HepG2 (cell line): ENCODE results near the gene PCSK6.

Experiments
- BRCA1 ChIP-seq: sonication (generic); formaldehyde crosslinking; IDR thresholded peaks from 2 replicates; pipeline ENCODE4 v1.4.0; 2020; ENCODE audit warnings: missing genetic modification reagents
- CCAR2 ChIP-seq: fragments of 200-400 bp; formaldehyde crosslinking; optimal IDR thresholded peaks from 2 replicates; pipeline ENCODE3; 2018; ENCODE audit warnings: low read depth, mild to moderate bottlenecking, low read length, moderate library complexity
- KDM1A ChIP-seq: IDR thresholded peaks from 2 replicates; pipeline ENCODE4 v1.6.1; 2016; ENCODE audit warnings: missing compliant biosample characterization
- MYC ChIP-seq: sonication (generic); formaldehyde crosslinking; IDR thresholded peaks from 2 replicates; pipeline ENCODE4 v1.9.0; 2021; ENCODE audit warnings: missing genetic modification reagents, borderline replicate concordance
- NR2F6 ChIP-seq, 2 experiments: IDR thresholded peaks; 2 replicates each; pipeline ENCODE4 v1.6.1; 2016; ENCODE audit warnings: antibody characterized with exemption in 1 of 2, mild to moderate bottlenecking in 1 of 2
- PCBP2 ChIP-seq: fragments of 200-400 bp; formaldehyde crosslinking; optimal IDR thresholded peaks from 2 replicates; pipeline ENCODE3; 2018; ENCODE audit warnings: low read length, low read depth; ENCODE audit not compliant: poor library complexity, severe bottlenecking
- SMC3 ChIP-seq: IDR thresholded peaks from 2 replicates; pipeline ENCODE4 v1.6.1; 2011; ENCODE audit warnings: low read length, improper control_type of control experiment
- TGIF2 ChIP-seq: IDR thresholded peaks from 2 replicates; pipeline ENCODE4 v1.6.1; 2016; ENCODE audit warnings: control low read depth, missing compliant biosample characterization
- ZNF572 ChIP-seq: sonication (generic); formaldehyde crosslinking; IDR thresholded peaks from 2 replicates; pipeline ENCODE4 v1.5.1; 2020; ENCODE audit warnings: mild to moderate bottlenecking, missing genetic modification reagents
- TF ChIP-seq, protein P1 (sequence below): sonication (generic); formaldehyde crosslinking; IDR thresholded peaks from 2 replicates; pipeline ENCODE4 v1.5.0; 2020; ENCODE audit warnings: mild to moderate bottlenecking, missing genetic modification reagents, moderate library complexity
- TF ChIP-seq, protein P2 (sequence below): sonication (generic); formaldehyde crosslinking; IDR thresholded peaks from 2 replicates; pipeline ENCODE4 v1.8.0; 2022; ENCODE audit warnings: missing genetic modification reagents, mild to moderate bottlenecking, borderline replicate concordance

DNA sequence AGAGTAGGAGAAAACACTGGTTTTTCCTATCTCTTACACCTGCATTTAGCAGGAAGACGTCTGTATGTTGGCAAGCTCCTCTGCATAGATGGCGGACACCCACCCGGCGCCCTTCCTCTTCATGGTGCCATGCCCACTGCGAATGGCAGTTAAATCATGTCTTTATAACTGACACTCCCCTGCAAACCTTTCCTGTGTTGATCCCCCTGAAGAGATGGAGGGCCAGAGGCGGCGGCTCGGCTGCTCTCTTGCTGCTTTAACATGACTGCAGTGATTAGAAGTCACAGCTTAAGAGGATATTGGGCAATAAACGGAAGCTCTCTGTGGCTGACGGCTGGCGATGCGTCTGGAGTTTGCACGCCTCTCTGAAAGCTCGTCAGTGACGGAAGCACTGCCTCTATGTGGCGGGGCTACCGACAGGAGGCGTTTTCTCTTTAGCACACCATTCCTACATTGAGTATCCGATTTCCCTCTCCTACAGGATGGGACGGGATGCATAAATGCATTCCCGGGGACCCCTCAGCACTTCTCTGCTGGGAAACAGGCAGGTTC lies 168.9 kb downstream of the PCSK6 start:
- TF ChIP-seq CCAR2 (no peak), PCBP2 (no peak), ZNF572 (CRISPR knock-in tag) (no peak), MYC (no peak), SMC3 (no peak), NR2F6 (IDR thresholded peaks at IDR 0.05) (no peak), NR2F6 (CRISPR knock-in tag; IDR thresholded peaks at IDR 0.05) (no peak), TGIF2 (CRISPR knock-in tag) (no peak), KDM1A (no peak), BRCA1 (no peak)
- TF ChIP-seq, protein P1, sequence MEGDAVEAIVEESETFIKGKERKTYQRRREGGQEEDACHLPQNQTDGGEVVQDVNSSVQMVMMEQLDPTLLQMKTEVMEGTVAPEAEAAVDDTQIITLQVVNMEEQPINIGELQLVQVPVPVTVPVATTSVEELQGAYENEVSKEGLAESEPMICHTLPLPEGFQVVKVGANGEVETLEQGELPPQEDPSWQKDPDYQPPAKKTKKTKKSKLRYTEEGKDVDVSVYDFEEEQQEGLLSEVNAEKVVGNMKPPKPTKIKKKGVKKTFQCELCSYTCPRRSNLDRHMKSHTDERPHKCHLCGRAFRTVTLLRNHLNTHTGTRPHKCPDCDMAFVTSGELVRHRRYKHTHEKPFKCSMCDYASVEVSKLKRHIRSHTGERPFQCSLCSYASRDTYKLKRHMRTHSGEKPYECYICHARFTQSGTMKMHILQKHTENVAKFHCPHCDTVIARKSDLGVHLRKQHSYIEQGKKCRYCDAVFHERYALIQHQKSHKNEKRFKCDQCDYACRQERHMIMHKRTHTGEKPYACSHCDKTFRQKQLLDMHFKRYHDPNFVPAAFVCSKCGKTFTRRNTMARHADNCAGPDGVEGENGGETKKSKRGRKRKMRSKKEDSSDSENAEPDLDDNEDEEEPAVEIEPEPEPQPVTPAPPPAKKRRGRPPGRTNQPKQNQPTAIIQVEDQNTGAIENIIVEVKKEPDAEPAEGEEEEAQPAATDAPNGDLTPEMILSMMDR (CRISPR knock-in tag), result no peak
- TF ChIP-seq, protein P2, sequence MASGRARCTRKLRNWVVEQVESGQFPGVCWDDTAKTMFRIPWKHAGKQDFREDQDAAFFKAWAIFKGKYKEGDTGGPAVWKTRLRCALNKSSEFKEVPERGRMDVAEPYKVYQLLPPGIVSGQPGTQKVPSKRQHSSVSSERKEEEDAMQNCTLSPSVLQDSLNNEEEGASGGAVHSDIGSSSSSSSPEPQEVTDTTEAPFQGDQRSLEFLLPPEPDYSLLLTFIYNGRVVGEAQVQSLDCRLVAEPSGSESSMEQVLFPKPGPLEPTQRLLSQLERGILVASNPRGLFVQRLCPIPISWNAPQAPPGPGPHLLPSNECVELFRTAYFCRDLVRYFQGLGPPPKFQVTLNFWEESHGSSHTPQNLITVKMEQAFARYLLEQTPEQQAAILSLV (CRISPR knock-in tag), result no peak
